K562 (cell line): ENCODE measurements around the gene EHMT2. TPM values are rescaled to one million over a fixed set of nuclear protein-coding genes. Genes with fewer than 3 reads are reported as not detected.

Source experiments
- AFF4 ChIP-seq: sonication (generic); formaldehyde crosslinking; IDR thresholded peaks from 2 replicates; pipeline ENCODE4 v1.8.0; 2023; ENCODE audit warnings: mild to moderate bottlenecking, missing genetic modification reagents
- ARNT ChIP-seq, 2 experiments: fragments of 450-650 bp; IDR thresholded peaks; 2 replicates each; pipeline ENCODE4 v1.6.1; 2016; ENCODE audit warnings: mild to moderate bottlenecking in 1 of 2
- CGGBP1 ChIP-seq: fragments of 250-450 bp; sonication (Bioruptor Pico); IDR thresholded peaks from 2 replicates; pipeline ENCODE4 v1.9.0; 2021; ENCODE audit warnings: mild to moderate bottlenecking
- CHCHD3 ChIP-seq: fragments of 250-450 bp; sonication (Bioruptor Pico); IDR thresholded peaks from 2 replicates; pipeline ENCODE4 v2.1.2; 2022; ENCODE audit warnings: mild to moderate bottlenecking
- EWSR1 ChIP-seq: fragments of 450-650 bp; IDR thresholded peaks from 2 replicates; pipeline ENCODE4 v1.6.1; 2018; ENCODE audit warnings: borderline replicate concordance, mild to moderate bottlenecking, low read depth, moderate library complexity; ENCODE audit not compliant: partially characterized antibody
- FOXM1 ChIP-seq, 2 experiments: fragments of 450-650 bp in 1 of 2; sonication (generic) in 1 of 2; formaldehyde crosslinking in 1 of 2; IDR thresholded peaks; 2 replicates each; pipeline versions ENCODE4 v1.6.1 to v1.9.0; 2017 to 2022; ENCODE audit warnings: low read depth in 2 of 2, mild to moderate bottlenecking in 2 of 2, missing genetic modification reagents in 1 of 2, moderate library complexity in 1 of 2
- NKRF ChIP-seq: fragments of 450-650 bp; IDR thresholded peaks from 2 replicates; pipeline ENCODE4 v1.6.1; 2016; ENCODE audit warnings: borderline replicate concordance
- TBP ChIP-seq: optimal IDR thresholded peaks from 2 replicates; pipeline ENCODE3; 2011; ENCODE audit warnings: low read depth, low read length, improper control_type of control experiment
- TFE3 ChIP-seq: fragments of 450-650 bp; formaldehyde crosslinking; IDR thresholded peaks from 2 replicates; pipeline ENCODE4 v1.4.0; 2020; ENCODE audit warnings: mild to moderate bottlenecking, mixed read lengths
- TSHZ1 ChIP-seq: fragments of 250-450 bp; sonication (Bioruptor Pico); IDR thresholded peaks from 2 replicates; pipeline ENCODE4 v1.4.0; 2020; ENCODE audit warnings: mild to moderate bottlenecking, moderate library complexity
- ZBTB34 ChIP-seq: fragments of 250-450 bp; sonication (Bioruptor Pico); IDR thresholded peaks from 2 replicates; pipeline ENCODE4 v1.8.0; 2021; ENCODE audit warnings: mild to moderate bottlenecking, moderate library complexity
- ZNF717 ChIP-seq: fragments of 250-450 bp; sonication (Bioruptor Pico); IDR thresholded peaks from 2 replicates; pipeline ENCODE4 v1.5.0; 2021
- polyA plus RNA-seq, 8 experiments: library from polyadenylated mRNA; depleted of rRNA in 4 of 8; stranded (reverse) in 5 of 8; unstranded in 3 of 8; fragments of >200 nt; fragmentation: Nextera tagmentation in 2 of 8; fragmentation: Illumina TruSeq in 1 of 8; extraction: Ambion mirVana in 2 of 8; extraction: Trizol in 1 of 8; gene quantifications; 2 replicates each; pipeline versions ENCODE4 v1.2.1 to v1.2.3, GENCODE V29; 2011 to 2014; ENCODE audit warnings: inconsistent platforms in 1 of 8, missing spikeins in 1 of 8
- total RNA-seq, 7 experiments: library from RNA; depleted of rRNA in 6 of 7; stranded (reverse); fragments of >200 nt in 6 of 7; fragmentation: Illumina TruSeq in 2 of 7; extraction: Trizol in 2 of 7; gene quantifications; 2 replicates each; pipeline versions ENCODE4 v1.2.1 to v1.2.3, GENCODE V29; 2011 to 2021; ENCODE audit warnings: low replicate concordance in 1 of 7

Gene EHMT2
- total and polyA plus RNA-seq, 9 of the 15 experiments (the other 6 are each of a cell fraction or from before 2014, with no cell fraction given): 2.1 to 63.8 (median 38.5) TPM

- TF ChIP-seq TFE3 (CRISPR knock-in tag) (peak; percentile 93), ZNF717 (peak; percentile 62; the same call in 1 of the 2 replicates), ZBTB34 (no peak), FOXM1 (IDR thresholded peaks at IDR 0.05; ENCODE audit: low read depth) (no peak; the same call in 1 of the 2 replicates), FOXM1 (CRISPR knock-in tag; IDR thresholded peaks at IDR 0.05; ENCODE audit: low read depth) (no peak), EWSR1 (no peak), TBP (peak; percentile 89), AFF4 (peak; percentile 85; the same call in 1 of the 2 replicates), NKRF (peak; percentile 66; the same call in 1 of the 2 replicates), ARNT (IDR thresholded peaks at IDR 0.05) (0 out of 4 replicates have a peak, but pooled peaks of 1 of the 2 experiments have one; percentile 10), CGGBP1 (CRISPR knock-in tag) (peak; percentile 73; the same call in 1 of the 2 replicates), CHCHD3 (CRISPR knock-in tag) (no peak), TSHZ1 (CRISPR knock-in tag) (no peak)
These were observed at the start of gene EHMT2 (continued) for GRCh38 chr6:31897612-31898382.
